Fibroblast of skin of abdomen (primary cell): ENCODE measurements around the gene SIGLEC9.

ENCODE experiments used
- DNase-seq: peaks from one replicate; pipeline ENCODE4 v3.0.0-alpha.2; 2013

Gene SIGLEC9

GRCh38 chr19:51097166-51097738 lies 27.5 kb upstream of the SIGLEC9 start:
- DNase-seq = peak; percentile 62

- DNase-seq = no peak
Measured at GRCh38 chr19:51097796-51098195, 26.9 kb upstream of the SIGLEC9 start.

GRCh38 chr19:51098365-51099046 lies 26.2 kb upstream of the SIGLEC9 start:
- peak; percentile 35 for DNase-seq

GRCh38 chr19:51099047-51099382 lies 25.7 kb upstream of the SIGLEC9 start:
- DNase-seq = no peak

- DNase-seq = no peak
Measured at GRCh38 chr19:51100601-51101000, 24.1 kb upstream of the SIGLEC9 start.

- DNase-seq = no peak
Measured at GRCh38 chr19:51101171-51101865, 23.4 kb upstream of the SIGLEC9 start.

GRCh38 chr19:51102991-51103390 lies 21.7 kb upstream of the SIGLEC9 start:
- DNase-seq = no peak

- no peak for DNase-seq
Measured at GRCh38 chr19:51103926-51104341, 20.8 kb upstream of the SIGLEC9 start.

GRCh38 chr19:51107406-51108065 lies 17.2 kb upstream of the SIGLEC9 start:
- DNase-seq = peak; percentile 45

GRCh38 chr19:51108066-51108804 lies 16.5 kb upstream of the SIGLEC9 start, which contains the start of gene CTU1:
Gene CTU1, minus strand, starts transcription at chr19:51108409. Its CDS starts 3,840 bp downstream, at chr19:51104569.
- peak; percentile 99 for DNase-seq

GRCh38 chr19:51108805-51109146 lies 15.9 kb upstream of the SIGLEC9 start:
- no peak for DNase-seq

GRCh38 chr19:51110666-51110971 lies 14.1 kb upstream of the SIGLEC9 start:
- DNase-seq = no peak

- no peak for DNase-seq
Measured at GRCh38 chr19:51111606-51112005, 13.1 kb upstream of the SIGLEC9 start.

- no peak for DNase-seq
Measured at GRCh38 chr19:51114087-51114729, 10.5 kb upstream of the SIGLEC9 start.

- DNase-seq = no peak
Measured at GRCh38 chr19:51116736-51117286, 7.9 kb upstream of the SIGLEC9 start.

- DNase-seq = no peak
Measured at GRCh38 chr19:51119101-51119500, 5.6 kb upstream of the SIGLEC9 start.

GRCh38 chr19:51119611-51120010 lies 5.1 kb upstream of the SIGLEC9 start:
- no peak for DNase-seq

GRCh38 chr19:51120160-51120559 lies 4.5 kb upstream of the SIGLEC9 start:
- no peak for DNase-seq

- no peak for DNase-seq
Measured at GRCh38 chr19:51121257-51121656, 3.4 kb upstream of the SIGLEC9 start.

- no peak for DNase-seq
Measured at GRCh38 chr19:51122112-51122981, 2.4 kb upstream of the SIGLEC9 start.

GRCh38 chr19:51123381-51123800 lies 1.3 kb upstream of the SIGLEC9 start:
- DNase-seq = no peak
